Frontal cortex (tissue), 4 donors: ENCODE measurements around the gene HLA-G. TPM values are rescaled to one million over a fixed set of nuclear protein-coding genes. Genes with fewer than 3 reads are reported as not detected.

Experiments used
- DNase-seq, 2 donors: peaks; one replicate each; pipeline ENCODE4 v3.0.0; 2012; ENCODE audit warnings: low spot score in 2 of 2
- FAIRE-seq: peaks from 2 replicates; lab custom pipeline; 2012; peaks lifted over from hg19 to GRCh38; lab: Jason Lieb, UNC
- total RNA-seq: library from RNA; depleted of rRNA; stranded (reverse); fragments of >200 nt; gene quantifications from one replicate; pipeline ENCODE4 v1.2.3, GENCODE V29; 2014
- donor health status: control.
- donor health status: control.
- donor health status: control.

HLA-G gene
- total RNA-seq, 1 donor from 2014 or later, result not detected

- DNase-seq (no peak), FAIRE-seq (no peak)
These were observed 12.4 kb upstream of the HLA-G start for GRCh38 chr6:29815118-29815750.

DNA sequence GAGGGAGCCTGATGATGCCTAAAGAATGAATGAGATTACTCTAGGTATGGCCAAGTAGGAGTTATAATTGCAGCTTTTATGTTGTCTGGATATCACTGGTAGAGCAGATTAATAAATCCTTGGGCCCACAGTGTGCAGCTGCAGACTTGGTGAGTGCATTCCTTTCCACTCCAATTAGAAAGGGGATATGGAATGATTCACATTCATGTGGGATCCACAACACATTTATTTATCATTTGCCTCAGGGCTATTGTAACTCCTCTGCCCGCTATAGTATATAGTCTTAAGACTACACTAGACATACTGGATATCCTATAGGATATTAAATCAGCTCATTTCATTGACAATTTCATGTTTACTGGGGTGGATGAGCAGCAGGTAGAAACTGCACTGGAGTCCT is 11.6 kb upstream of the HLA-G start:
- FAIRE-seq (no peak), DNase-seq (no peak)

DNA sequence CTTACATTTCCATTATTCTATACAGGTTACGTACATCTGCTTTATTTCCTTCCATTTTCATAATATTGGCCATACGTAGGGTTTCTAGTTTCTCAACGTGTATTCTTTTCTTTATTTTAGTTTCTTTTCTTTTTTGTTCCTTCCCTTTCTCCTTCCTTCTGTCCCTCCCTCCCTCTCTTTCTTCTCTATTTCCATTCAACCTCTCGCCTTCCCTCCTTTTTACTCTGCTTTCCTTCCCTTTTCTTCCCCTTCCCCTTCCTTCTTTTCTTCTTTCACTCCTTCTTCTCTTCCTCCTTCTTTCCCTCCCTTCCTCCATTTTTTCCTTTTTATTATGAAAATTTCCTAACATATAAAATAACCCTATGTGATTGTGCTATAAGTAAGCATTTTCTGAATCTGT is 8.7 kb upstream of the HLA-G start:
- FAIRE-seq (no peak), DNase-seq (no peak)

DNA sequence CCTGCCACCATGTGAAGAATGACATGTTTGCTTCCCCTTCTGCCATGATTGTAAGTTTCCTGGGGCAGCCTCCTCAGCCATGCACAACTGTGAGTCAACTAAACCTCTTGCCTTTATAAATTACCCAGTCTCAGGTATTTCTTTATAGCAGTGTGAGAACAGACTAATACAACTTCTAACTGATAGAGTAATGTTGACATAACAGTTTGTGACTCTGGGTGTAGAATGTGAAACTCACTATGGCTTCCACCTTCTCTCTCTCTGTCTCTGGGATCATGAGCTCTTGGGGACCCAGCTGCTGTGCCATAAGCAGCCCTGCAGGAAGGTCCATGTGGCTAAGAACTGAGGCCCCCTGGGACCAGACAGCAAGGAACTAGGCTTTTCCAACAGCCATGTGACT is 3.5 kb upstream of the HLA-G start:
- DNase-seq (no peak), FAIRE-seq (no peak)

DNA sequence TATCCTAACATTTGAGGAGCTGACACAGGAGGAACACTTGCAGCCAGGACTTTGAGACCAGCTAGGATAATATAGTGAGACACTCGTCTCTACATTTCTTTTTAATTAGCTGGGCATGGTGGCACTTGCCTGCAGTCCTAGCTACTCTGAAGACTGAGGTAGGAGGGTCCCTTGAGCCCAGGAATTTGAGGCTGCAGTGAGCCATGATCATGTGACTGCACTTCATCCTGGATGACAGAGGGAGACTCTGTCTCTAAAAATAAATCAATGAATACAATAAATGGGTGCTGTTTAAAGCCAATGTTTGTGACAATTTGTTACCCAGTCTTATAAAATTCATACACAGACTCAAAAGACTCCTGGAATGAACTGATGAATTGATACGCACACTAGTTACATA is 1.8 kb upstream of the HLA-G start:
- DNase-seq, result no peak
- no peak for FAIRE-seq

GRCh38 chr6:29826271-29826670 is 1.4 kb upstream of the HLA-G start:
- FAIRE-seq (no peak), DNase-seq (no peak)

GRCh38 chr6:29828471-29828797 is 809 bp downstream of the HLA-G start:
- no peak for FAIRE-seq
- DNase-seq, result no peak

DNA sequence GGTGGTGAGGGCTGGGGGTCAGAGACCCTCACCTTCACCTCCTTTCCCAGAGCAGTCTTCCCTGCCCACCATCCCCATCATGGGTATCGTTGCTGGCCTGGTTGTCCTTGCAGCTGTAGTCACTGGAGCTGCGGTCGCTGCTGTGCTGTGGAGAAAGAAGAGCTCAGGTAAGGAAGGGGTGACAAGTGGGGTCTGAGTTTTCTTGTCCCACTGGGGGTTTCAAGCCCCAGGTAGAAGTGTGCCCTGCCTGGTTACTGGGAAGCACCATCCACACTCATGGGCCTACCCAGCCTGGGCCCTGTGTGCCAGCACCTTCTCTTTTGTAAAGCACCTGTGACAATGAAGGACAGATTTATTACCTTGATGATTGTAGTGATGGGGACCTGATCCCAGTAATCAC is 2.1 kb downstream of the HLA-G start:
- no peak for DNase-seq
- no peak for FAIRE-seq

GRCh38 chr6:29830409-29830808 is 2.8 kb downstream of the HLA-G start:
- no peak for DNase-seq

GRCh38 chr6:29831776-29832175 is 4.2 kb downstream of the HLA-G start:
- FAIRE-seq (no peak), DNase-seq (no peak)

More at GRCh38 chr6:29830409-29830808, 2.8 kb downstream of the HLA-G start:
- FAIRE-seq, result no peak

DNA sequence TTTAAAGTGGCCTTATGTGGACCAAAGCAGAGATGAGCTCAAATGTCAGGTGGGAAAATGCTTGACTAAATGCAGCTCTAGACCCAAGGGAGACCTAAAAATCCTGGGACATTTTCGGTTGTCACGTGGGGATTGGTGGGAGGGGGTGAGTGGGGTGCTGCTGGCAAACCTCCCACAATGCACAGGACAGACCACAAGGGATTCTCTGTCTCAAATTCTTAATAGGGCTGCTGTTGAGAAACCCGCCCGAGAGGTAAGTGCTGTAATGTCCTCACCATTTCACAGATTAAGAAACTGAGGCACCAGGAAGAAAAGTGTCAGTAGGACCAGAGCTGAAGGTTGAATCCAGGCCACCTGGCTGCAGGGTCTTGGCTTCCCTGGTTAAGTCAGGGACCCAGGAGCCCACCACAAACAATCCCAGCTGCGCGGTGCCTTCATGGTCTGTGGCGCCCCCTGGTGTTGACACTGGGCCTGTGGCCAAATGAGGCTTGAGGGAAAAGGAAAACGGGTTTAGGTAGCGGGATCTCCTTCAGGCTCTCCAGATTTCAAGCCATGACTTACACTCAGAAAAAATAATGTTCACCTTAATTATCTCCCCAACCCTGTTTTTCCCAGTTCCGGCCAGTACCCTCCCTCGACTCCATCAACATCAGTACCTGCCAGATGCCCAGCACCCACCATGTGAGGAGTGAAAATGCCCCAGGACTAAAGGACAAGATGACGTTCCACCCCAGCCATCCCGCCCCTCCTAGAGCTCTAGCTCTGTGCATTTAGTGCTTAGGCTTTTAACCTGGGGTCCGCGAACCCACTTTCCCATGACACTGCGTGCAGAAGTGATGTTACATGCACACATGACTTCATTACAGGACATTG is 7.2 kb downstream of the HLA-G start:
- FAIRE-seq, result no peak
- no peak for DNase-seq

GRCh38 chr6:29839917-29840316 is 12.3 kb downstream of the HLA-G start:
- FAIRE-seq (no peak), DNase-seq (no peak)

GRCh38 chr6:29841030-29841429 is 13.4 kb downstream of the HLA-G start:
- FAIRE-seq (no peak), DNase-seq (no peak)

GRCh38 chr6:29845405-29846006 is 17.9 kb downstream of the HLA-G start:
- no peak for DNase-seq
- no peak for FAIRE-seq

DNA sequence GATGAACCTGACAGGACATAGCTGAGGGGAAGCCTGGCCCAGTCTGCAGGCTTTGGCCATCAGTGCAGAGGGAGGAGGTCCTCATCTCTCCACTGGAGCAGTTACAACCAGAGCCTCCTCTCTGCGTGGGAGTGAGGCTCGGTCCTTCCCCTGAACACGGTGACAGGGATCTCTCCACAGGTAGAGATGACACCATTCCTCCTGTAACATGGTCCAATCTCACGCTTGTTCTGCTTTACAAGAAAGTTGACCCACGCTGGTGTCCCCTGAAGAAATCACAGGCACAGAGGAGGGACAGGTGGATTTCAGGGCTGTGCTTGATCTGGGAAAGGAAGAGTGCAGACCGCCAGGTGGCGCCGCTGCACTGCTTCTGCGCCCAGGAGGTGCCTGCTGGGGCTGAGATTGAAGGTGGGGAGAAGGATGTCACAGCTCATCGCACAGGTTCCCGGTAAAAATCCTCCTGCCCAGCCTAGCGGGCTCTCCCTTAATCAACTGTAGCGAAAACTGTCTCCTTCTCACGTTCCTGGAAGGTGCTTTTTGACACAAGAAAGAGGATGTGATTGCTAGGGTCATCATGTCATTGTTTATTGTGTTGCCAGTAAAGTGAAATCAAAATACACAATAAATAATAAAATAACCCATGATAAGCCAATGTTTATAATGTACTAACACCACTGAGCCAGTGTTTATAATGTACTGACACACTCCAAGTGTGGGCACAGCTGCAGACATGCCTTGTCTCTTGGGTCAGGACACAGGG is 20.4 kb downstream of the HLA-G start:
- FAIRE-seq, result no peak
- DNase-seq, result peak; percentile 47 to 67

DNA sequence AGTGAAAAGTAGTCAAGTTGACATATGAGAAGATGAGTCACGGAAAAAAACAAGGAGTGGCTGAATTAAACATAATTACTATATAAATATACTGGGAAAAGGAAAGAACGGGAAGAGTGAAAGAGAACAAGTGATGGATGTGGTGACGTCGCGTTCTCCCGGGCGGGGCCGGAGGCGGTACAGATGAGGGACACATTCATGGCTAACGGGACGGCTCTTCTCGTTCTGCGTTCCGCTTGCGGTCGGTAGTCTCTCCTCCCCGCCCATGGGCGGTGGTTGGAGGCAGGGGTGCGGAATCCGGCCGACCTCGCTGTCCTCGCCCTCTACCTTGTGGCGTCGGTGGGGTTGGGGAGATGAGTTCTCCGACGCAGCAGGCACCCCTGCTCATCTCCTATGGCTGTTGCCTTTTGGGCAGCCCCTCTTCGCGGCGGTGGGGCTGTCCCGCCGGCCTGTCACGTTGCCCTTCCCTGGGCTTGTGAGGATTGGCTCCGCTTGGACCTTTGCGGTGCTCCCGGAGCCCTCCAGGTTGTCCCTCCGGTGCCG is 22.5 kb downstream of the HLA-G start:
- DNase-seq (no peak), FAIRE-seq (no peak)

- no peak for DNase-seq
- no peak for FAIRE-seq
These were observed 23.6 kb downstream of the HLA-G start for GRCh38 chr6:29851190-29851589.

DNA sequence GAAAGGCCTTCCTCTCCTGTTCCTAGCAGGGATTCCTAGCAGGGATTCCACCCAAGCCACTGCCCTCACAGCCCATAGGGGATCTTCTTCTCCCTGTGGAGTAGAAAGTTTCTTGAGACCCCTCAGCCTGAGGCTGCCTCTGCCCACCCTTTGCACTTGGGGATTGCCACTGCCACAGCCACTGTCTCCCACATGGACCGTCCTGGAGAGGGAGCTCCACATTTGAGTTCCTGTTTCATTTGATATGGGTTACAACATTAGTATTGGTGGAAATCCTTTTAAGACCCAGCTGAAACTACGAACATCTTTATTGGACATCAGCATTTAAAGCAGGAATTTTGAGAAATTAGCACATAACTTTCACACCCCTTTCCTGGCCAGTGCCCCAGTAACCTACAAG is 25.6 kb downstream of the HLA-G start:
- FAIRE-seq (no peak), DNase-seq (no peak)

- FAIRE-seq (no peak), DNase-seq (no peak)
These were observed 30.4 kb downstream of the HLA-G start for GRCh38 chr6:29858006-29858405.

DNA sequence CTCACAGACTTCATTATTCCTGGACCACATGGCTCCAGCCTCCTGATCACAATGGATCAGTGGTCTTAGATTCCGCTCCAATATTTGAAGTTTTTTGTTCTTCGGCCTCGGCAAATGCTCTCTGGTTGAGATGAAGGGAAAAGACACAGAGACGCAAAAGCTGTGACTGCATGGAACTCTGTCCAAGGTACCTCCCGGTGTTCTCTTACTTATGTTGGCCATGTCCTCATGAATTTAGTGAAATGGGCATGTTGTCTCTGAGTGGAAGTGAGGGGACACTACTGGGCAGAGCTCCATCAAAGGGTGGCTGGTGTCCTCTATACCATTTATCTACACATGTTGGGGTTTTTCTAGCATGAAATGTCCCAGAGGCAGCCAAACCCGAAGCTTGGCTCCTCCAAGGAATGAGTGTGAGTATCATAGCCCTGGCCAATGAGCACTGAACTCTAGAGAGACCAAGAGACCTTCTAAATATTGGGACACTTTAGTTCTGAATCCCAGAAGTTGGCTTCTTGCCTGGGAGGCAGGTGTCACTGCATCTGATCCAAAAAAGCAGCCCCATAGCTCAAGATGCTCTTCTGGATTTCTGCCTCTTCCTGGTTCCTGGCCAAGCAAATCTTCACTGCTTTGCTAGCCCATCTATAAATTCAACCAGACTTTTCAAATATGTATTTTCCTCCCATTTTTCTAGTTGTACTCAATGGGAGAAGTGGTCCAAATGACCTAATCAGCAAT is 34.1 kb downstream of the HLA-G start:
- DNase-seq (no peak), FAIRE-seq (no peak)
